Neural progenitor cell (in vitro differentiated cells): Measurements from ENCODE around the gene ZNF100.

Experiments used
- CTCF ChIP-seq: fragments of 200-600 bp; sonication (generic); IDR thresholded peaks from 2 replicates; pipeline ENCODE4 v1.5.1; 2017; ENCODE audit warnings: antibody characterized with exemption, mild to moderate bottlenecking
- EZH2phosphoT487 ChIP-seq: fragments of 200-600 bp; sonication (generic); IDR thresholded peaks from 2 replicates; pipeline ENCODE4 v1.6.1; 2017; ENCODE audit warnings: antibody characterized with exemption

- no peak for TF ChIP-seq CTCF
- TF ChIP-seq EZH2phosphoT487, result no peak
Observed at GRCh38 chr19:21707065-21707464, 60.3 kb downstream of the ZNF100 start.
